Measurements from ENCODE around the gene FOXD2.

The FOXD2 gene

DNA sequence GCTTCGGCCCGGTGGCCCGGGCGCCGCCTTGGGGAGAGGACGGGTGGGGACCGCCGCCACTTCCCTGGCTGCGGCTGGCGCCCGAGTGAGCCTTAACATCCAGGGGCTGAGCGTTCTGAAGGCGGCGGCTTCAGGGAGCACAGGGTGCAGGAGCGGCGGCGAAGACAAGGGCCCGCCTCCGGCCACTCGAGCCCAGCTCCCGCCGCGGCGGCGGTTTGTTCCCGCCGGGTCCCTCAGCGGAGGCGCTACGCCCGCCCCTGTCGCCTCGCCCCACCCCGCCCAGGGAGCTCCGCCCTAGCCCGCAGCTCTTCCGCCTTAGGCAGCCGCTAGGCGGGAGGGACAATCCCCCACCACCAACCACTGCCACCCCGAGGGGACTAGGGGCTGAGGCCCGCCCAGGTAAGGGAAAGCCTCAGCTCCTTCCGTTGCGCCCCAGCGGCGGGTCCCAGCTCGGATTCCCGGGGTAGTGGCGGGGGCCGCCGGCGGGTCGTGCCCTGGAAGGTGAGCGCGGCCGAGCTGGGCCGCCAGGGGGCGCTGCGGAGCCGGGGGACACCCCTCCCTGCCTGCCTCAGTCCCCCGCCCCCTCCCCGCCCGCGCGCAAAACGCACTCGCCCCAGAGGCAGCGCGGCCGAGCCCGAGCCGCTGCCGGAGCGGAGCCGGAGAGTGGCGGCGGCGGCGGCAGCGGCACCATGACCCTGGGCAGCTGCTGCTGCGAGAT is at the start of gene FOXD2 (continued):
- TF ChIP-seq ZNF48 (tag by site-specific recombination; IDR thresholded peaks at IDR 0.05) (no peak), ZBTB17 (tag by site-specific recombination; IDR thresholded peaks at IDR 0.05) (peak; percentile 60; the same call in 1 of the 2 replicates), GLI2 (tag by site-specific recombination; IDR thresholded peaks at IDR 0.05; ENCODE audit: borderline replicate concordance, low read depth) (no peak), ZNF843 (tag by site-specific recombination; IDR thresholded peaks at IDR 0.05) (peak; percentile 43; the same call in 1 of the 2 replicates), ZNF23 (tag by site-specific recombination; IDR thresholded peaks at IDR 0.05; ENCODE audit: borderline replicate concordance) (no peak), ZNF341 (tag by site-specific recombination; IDR thresholded peaks at IDR 0.05; ENCODE audit: low read depth) (peak; percentile 88), OSR2 (tag by site-specific recombination; IDR thresholded peaks at IDR 0.05) (peak; percentile 22; the same call in 1 of the 2 replicates), HOXC10 (CRISPR knock-in tag; IDR thresholded peaks at IDR 0.05) (0 out of 2 replicates have a peak, but pooled peaks have one; percentile 14), ZNF175 (tag by site-specific recombination; IDR thresholded peaks at IDR 0.05) (no peak)
- TF ChIP-seq, protein P1, sequence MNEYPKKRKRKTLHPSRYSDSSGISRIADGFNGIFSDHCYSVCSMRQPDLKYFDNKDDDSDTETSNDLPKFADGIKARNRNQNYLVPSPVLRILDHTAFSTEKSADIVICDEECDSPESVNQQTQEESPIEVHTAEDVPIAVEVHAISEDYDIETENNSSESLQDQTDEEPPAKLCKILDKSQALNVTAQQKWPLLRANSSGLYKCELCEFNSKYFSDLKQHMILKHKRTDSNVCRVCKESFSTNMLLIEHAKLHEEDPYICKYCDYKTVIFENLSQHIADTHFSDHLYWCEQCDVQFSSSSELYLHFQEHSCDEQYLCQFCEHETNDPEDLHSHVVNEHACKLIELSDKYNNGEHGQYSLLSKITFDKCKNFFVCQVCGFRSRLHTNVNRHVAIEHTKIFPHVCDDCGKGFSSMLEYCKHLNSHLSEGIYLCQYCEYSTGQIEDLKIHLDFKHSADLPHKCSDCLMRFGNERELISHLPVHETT (tag by site-specific recombination; IDR thresholded peaks at IDR 0.05) = no peak
- TF ChIP-seq, protein P2, sequence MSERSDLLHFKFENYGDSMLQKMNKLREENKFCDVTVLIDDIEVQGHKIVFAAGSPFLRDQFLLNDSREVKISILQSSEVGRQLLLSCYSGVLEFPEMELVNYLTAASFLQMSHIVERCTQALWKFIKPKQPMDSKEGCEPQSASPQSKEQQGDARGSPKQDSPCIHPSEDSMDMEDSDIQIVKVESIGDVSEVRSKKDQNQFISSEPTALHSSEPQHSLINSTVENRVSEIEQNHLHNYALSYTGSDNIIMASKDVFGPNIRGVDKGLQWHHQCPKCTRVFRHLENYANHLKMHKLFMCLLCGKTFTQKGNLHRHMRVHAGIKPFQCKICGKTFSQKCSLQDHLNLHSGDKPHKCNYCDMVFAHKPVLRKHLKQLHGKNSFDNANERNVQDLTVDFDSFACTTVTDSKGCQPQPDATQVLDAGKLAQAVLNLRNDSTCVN (tag by site-specific recombination; optimal IDR thresholded peaks at IDR 0.05) = peak; percentile 84
- TF ChIP-seq, protein P3, sequence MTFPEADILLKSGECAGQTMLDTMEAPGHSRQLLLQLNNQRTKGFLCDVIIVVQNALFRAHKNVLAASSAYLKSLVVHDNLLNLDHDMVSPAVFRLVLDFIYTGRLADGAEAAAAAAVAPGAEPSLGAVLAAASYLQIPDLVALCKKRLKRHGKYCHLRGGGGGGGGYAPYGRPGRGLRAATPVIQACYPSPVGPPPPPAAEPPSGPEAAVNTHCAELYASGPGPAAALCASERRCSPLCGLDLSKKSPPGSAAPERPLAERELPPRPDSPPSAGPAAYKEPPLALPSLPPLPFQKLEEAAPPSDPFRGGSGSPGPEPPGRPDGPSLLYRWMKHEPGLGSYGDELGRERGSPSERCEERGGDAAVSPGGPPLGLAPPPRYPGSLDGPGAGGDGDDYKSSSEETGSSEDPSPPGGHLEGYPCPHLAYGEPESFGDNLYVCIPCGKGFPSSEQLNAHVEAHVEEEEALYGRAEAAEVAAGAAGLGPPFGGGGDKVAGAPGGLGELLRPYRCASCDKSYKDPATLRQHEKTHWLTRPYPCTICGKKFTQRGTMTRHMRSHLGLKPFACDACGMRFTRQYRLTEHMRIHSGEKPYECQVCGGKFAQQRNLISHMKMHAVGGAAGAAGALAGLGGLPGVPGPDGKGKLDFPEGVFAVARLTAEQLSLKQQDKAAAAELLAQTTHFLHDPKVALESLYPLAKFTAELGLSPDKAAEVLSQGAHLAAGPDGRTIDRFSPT (tag by site-specific recombination; IDR thresholded peaks at IDR 0.05) = peak; percentile 78; the same call in 1 of the 2 replicates

DNA sequence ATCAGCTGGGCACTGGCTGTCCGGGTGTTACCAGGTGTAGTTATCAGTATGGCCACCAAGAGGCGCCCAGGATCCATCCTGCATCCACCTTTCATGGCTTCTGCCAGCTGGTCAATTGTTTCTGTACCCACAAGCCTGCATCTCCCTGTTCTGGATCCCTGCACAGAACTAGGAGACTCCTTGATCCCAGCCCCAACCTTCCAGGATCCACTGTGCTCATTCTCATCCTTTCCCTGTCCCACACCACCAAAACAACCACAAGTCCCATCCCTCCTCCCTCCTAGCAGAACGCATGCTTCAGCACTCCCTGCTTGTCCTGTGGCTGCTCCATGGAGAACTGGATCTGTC is 49.0 kb upstream of the FOXD2 start:
- Histone ChIP-seq H3K4me3 (ENCODE audit: low read depth, low read length) (no peak overlapping the region), H3K4me1 (ENCODE audit: control insufficient read depth, insufficient read depth, low read length) (no peaks in the 10 kb centered on the region), H3K9me3 (ENCODE audit: control insufficient read depth, insufficient read depth, low read depth, low read length) (no peaks in the 10 kb centered on the region), H3K36me3 (ENCODE audit: control insufficient read depth in 2 of 2, insufficient read depth in 1 of 2, low read length in 2 of 2) (no peaks in the 10 kb centered on the region), H3K27ac (ENCODE audit: extremely low read depth, low read depth, low read length) (no peak overlapping the region)
- CTCF ChIA-PET = interaction anchor here (0.6 to 8.1 kb wide), 34 partner anchors 7 to 1132 kb away, joined by 3 to 151 read pairs (median 5); partner anchors contain the start of gene FOXD2
- POLR2A ChIA-PET = interaction anchor here (0.5 to 1.6 kb wide), 5 partner anchors 13 to 337 kb away, joined by 3 to 7 read pairs (median 3); partner anchors contain the start of gene FOXD2
- TF ChIP-seq ZNF302 (tag by site-specific recombination; IDR thresholded peaks at IDR 0.05; ENCODE audit: low read depth) (no peak), ZNF37A (tag by site-specific recombination; IDR thresholded peaks at IDR 0.05) (no peak), SP7 (tag by site-specific recombination; IDR thresholded peaks at IDR 0.05) (peak; percentile 38; the same call in 1 of the 2 replicates), ZNF600 (tag by site-specific recombination; IDR thresholded peaks at IDR 0.05) (peak; percentile 98), ZNF544 (tag by site-specific recombination; IDR thresholded peaks at IDR 0.05) (no peak), ZNF24 (tag by site-specific recombination; IDR thresholded peaks at IDR 0.05) (0 out of 2 replicates have a peak, but pooled peaks have one; percentile 26), ZNF2 (tag by site-specific recombination; IDR thresholded peaks at IDR 0.05) (peak; percentile 58; the same call in 1 of the 2 replicates), ZNF654 (tag by site-specific recombination; IDR thresholded peaks at IDR 0.05; ENCODE audit: low read depth) (peak; percentile 73), ZBTB17 (tag by site-specific recombination; IDR thresholded peaks at IDR 0.05) (peak; percentile 86), ZNF16 (tag by site-specific recombination; IDR thresholded peaks at IDR 0.05; ENCODE audit: low read depth) (no peak), ZNF133 (tag by site-specific recombination; IDR thresholded peaks at IDR 0.05) (no peak), ZSCAN16 (tag by site-specific recombination; IDR thresholded peaks at IDR 0.05) (no peak), RBAK (tag by site-specific recombination; IDR thresholded peaks at IDR 0.05) (no peak)
- TF ChIP-seq, protein P4, sequence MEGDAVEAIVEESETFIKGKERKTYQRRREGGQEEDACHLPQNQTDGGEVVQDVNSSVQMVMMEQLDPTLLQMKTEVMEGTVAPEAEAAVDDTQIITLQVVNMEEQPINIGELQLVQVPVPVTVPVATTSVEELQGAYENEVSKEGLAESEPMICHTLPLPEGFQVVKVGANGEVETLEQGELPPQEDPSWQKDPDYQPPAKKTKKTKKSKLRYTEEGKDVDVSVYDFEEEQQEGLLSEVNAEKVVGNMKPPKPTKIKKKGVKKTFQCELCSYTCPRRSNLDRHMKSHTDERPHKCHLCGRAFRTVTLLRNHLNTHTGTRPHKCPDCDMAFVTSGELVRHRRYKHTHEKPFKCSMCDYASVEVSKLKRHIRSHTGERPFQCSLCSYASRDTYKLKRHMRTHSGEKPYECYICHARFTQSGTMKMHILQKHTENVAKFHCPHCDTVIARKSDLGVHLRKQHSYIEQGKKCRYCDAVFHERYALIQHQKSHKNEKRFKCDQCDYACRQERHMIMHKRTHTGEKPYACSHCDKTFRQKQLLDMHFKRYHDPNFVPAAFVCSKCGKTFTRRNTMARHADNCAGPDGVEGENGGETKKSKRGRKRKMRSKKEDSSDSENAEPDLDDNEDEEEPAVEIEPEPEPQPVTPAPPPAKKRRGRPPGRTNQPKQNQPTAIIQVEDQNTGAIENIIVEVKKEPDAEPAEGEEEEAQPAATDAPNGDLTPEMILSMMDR (tag by site-specific recombination; IDR thresholded peaks at IDR 0.05) = peak; percentile 79
- TF ChIP-seq, protein P5, sequence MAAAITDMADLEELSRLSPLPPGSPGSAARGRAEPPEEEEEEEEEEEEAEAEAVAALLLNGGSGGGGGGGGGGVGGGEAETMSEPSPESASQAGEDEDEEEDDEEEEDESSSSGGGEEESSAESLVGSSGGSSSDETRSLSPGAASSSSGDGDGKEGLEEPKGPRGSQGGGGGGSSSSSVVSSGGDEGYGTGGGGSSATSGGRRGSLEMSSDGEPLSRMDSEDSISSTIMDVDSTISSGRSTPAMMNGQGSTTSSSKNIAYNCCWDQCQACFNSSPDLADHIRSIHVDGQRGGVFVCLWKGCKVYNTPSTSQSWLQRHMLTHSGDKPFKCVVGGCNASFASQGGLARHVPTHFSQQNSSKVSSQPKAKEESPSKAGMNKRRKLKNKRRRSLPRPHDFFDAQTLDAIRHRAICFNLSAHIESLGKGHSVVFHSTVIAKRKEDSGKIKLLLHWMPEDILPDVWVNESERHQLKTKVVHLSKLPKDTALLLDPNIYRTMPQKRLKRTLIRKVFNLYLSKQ (tag by site-specific recombination; IDR thresholded peaks at IDR 0.05; ENCODE audit: borderline replicate concordance) = no peak
- TF ChIP-seq, protein P6, sequence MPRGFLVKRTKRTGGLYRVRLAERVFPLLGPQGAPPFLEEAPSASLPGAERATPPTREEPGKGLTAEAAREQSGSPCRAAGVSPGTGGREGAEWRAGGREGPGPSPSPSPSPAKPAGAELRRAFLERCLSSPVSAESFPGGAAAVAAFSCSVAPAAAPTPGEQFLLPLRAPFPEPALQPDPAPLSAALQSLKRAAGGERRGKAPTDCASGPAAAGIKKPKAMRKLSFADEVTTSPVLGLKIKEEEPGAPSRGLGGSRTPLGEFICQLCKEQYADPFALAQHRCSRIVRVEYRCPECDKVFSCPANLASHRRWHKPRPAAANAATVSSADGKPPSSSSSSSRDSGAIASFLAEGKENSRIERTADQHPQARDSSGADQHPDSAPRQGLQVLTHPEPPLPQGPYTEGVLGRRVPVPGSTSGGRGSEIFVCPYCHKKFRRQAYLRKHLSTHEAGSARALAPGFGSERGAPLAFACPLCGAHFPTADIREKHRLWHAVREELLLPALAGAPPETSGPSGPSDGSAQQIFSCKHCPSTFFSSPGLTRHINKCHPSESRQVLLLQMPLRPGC (tag by site-specific recombination; IDR thresholded peaks at IDR 0.05) = no peak
